HUES64 (cell line): ENCODE data around the gene POC1A.

ENCODE experiments used
- H3K27ac ChIP-seq: 2 replicates; pipeline ENCODE4 v1.7.0; 2013; ENCODE audit warnings: low read depth, low read length, inconsistent platforms
- H3K27me3 ChIP-seq: 2 replicates; pipeline ENCODE4 v1.6.1; 2013; ENCODE audit warnings: mild to moderate bottlenecking, low read length; ENCODE audit not compliant: insufficient read depth
- H3K36me3 ChIP-seq: 2 replicates; pipeline ENCODE4 v1.6.1; 2013; ENCODE audit warnings: mild to moderate bottlenecking, low read length; ENCODE audit not compliant: insufficient read depth
- H3K4me1 ChIP-seq: 2 replicates; pipeline ENCODE4 v1.6.1; 2013; ENCODE audit warnings: mild to moderate bottlenecking, low read length, moderate library complexity; ENCODE audit not compliant: insufficient read depth
- H3K4me3 ChIP-seq: 2 replicates; pipeline ENCODE4 v1.5.1; 2013; ENCODE audit warnings: mild to moderate bottlenecking, low read length, moderate library complexity
- H3K9ac ChIP-seq: 2 replicates; pipeline ENCODE4 v1.6.1; 2013; ENCODE audit warnings: mild to moderate bottlenecking, low read depth, low read length
- H3K9me3 ChIP-seq: 2 replicates; pipeline ENCODE4 v1.6.1; 2013; ENCODE audit warnings: low read depth, low read length; ENCODE audit not compliant: insufficient read depth
- WGBS: fragments of 150-250, 120-280 bp; methylation state at CpG from one replicate; pipeline ENCODE4 v1.1.7; 2013; ENCODE audit warnings: missing lambda C conversion rate; 5-methylcytosine and 5-hydroxymethylcytosine counted together

POC1A gene

DNA sequence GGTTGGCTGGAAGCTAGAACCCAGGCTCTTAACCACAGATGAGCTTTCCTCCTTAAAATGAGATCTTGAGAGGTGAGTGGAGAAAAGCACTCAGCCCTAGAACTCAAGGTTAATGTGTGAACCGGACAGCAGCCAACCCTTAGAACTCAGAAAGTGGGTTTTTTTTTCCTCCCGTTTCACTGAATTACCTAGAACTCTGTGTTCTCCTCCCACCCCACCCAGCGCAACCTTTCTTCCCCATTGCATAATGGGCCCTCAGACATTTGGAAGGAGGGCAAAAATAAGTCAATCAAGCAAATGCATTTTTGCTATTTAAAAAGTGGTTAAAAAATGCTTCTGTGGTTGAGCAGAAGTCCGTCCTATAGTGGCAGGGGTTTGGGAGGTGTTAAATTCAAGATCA lies 36.7 kb downstream of the POC1A start:
- no peaks in the 10 kb centered on the region for H3K9me3 ChIP-seq
- no peaks in the 10 kb centered on the region for H3K4me1 ChIP-seq
- H3K27ac ChIP-seq = no peak overlapping the region
- peaks cover 49% of the 10 kb centered on the region for H3K36me3 ChIP-seq
- no peaks in the 10 kb centered on the region for H3K27me3 ChIP-seq
- no peak overlapping the region for H3K9ac ChIP-seq
- 91% methylated on average over 4 of the region's 4 CpGs for WGBS
- no peak overlapping the region for H3K4me3 ChIP-seq

GRCh38 chr3:52112056-52112455 lies 42.2 kb downstream of the POC1A start:
- Histone ChIP-seq H3K4me1 (no peaks in the 10 kb centered on the region), H3K4me3 (no peak overlapping the region), H3K9ac (no peak overlapping the region), H3K27ac (no peak overlapping the region), H3K27me3 (no peaks in the 10 kb centered on the region), H3K9me3 (no peaks in the 10 kb centered on the region), H3K36me3 (peaks cover 23% of the 10 kb centered on the region)
- 95% methylated on average over 6 of the region's 6 CpGs for WGBS

DNA sequence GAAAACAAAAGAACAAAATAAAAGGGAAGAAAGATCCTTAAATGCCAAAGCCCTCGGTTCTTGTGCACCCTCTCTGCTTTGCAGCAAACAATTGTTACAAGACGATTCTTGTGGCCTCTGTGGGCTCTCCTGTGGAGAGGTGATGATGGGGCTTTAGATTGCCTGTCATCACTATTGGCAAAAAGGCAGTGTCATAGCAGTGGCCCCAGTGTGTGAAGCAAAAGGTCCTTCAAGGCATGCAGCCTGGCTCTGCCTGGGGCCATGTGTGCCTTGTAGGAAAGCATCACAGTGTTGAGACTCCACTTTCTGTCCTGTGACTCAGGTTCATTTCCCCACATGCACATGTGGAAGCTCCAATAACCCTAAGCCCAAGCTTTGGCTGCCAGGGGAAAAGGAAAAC lies 43.7 kb downstream of the POC1A start:
- Histone ChIP-seq H3K27me3 (no peaks in the 10 kb centered on the region), H3K9ac (no peak overlapping the region), H3K9me3 (no peaks in the 10 kb centered on the region), H3K4me3 (no peak overlapping the region), H3K36me3 (peaks cover 21% of the 10 kb centered on the region; the same call in 1 of the 2 replicates), H3K4me1 (no peaks in the 10 kb centered on the region), H3K27ac (no peak overlapping the region)
- WGBS = 94% methylated on average over 2 of the region's 2 CpGs

DNA sequence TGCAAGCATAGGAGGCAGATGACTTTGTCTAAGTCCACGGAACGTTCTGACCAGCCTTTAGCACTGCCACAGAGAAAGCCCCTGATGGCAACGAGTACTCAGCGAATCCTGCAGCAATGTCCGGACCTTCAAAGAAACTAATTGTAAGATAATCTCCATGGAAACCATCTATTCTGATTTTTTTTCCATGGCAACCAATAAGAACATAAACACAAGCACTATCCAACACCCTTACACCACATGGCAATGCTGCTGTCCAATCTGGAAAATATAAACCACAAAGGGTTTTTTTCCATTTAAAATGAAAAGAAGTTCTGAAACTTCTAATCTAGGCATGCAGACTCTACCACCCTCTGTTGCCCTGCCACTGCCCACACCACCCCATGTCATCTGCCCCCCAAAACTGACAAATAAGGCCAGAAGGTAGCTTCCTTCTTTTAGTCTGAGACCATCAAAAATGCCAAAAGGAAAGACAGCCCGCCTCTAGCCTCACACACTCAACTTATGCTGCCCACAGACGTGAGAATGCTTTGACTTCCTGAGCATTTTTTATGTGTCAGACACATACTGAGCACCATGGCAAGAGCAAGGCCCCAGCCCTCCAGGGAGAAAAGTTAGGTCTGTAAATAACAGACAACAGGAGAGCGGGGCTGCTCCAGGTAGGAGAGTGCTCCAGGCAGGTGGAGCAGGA lies 44.5 kb downstream of the POC1A start:
- no peak overlapping the region for H3K4me3 ChIP-seq
- H3K9me3 ChIP-seq = no peaks in the 10 kb centered on the region
- no peak overlapping the region for H3K27ac ChIP-seq
- H3K9ac ChIP-seq = no peak overlapping the region
- 95% methylated on average over 8 of the region's 8 CpGs for WGBS
- no peaks in the 10 kb centered on the region for H3K4me1 ChIP-seq
- H3K27me3 ChIP-seq = no peaks in the 10 kb centered on the region
- peaks cover 19% of the 10 kb centered on the region; the same call in 1 of the 2 replicates for H3K36me3 ChIP-seq

DNA sequence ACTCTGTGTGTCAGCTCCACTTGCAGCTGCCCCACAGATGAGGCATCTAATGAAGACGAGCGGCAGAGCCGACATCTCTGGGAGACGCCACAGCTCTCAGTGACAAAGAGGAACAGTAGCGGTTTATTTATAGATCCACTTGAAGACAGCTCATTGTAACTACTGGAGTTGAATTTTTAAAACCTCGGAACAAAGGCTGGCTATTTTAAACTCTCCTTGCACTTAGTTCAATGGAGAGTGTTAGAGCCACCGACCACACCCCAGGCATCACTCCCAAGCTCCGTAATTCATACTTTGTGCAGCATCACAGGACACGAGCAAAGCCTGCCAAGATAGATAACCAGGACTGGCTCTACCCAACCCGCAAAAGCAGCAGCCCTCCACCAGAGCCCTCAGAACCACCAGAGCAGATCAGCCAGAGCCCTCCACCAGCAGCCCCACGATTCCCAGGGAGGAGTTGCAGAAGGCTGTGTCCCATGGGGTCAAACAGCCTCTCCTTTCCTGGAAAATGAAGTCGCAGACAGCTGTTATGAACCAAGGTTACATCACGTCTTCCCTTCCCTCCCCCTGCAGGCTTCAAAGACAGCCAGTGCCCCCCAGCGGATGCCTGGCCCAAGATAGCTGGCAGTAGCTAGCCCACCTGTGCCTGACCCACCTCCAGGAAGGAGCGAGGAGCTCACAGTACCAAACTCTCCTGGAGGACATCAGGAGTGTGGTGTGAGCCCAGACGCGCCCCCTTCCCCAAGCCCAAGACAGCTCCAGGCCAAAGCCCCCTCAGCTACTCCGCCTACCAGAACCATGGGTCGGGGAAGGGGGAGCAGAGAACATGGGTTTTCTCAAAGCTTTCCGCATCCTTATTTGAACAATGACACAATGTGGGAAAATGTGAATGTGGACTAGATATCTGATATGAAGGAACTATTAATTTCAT lies 45.7 kb downstream of the POC1A start:
- no peak overlapping the region for H3K9ac ChIP-seq
- H3K4me3 ChIP-seq = no peak overlapping the region
- no peaks in the 10 kb centered on the region for H3K27me3 ChIP-seq
- no peaks in the 10 kb centered on the region for H3K4me1 ChIP-seq
- no peak overlapping the region for H3K27ac ChIP-seq
- 92% methylated on average over 20 of the region's 20 CpGs for WGBS
- H3K36me3 ChIP-seq = peaks cover 19% of the 10 kb centered on the region; the same call in 1 of the 2 replicates
- no peaks in the 10 kb centered on the region for H3K9me3 ChIP-seq

DNA sequence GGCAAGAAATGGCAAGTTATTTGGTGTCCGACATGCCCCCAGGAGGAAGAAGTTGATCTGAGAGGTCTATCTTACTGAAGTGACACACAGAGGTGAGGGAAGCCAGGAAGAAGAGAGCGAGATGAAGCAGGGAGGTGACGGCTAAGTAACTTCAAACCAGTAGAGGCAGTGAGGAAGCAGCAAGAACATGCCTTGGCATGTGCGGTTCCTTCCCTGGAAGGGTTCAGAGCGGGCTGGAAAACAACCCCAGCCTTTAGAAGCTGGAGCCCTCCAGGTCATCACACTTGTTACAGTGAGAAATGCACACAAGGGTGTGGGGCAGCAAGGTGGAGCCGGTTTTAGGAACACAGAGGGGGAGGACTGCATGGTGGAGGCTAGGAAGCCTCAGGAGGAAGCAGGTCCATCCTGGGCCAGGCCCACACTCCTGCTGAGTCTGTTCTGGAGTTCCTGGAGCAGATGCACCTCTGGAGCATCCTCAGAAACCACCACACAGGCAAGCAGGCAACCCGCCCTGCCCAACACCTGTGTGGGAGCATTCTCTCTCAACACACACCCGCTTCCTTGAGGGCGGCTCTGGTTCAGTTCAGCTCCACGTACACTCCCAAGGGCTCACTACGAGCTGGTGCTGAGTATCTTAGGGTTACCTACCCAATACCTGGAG lies 47.1 kb downstream of the POC1A start:
- no peak overlapping the region for H3K4me3 ChIP-seq
- peaks cover 25% of the 10 kb centered on the region for H3K36me3 ChIP-seq
- 93% methylated on average over 11 of the region's 11 CpGs for WGBS
- H3K9me3 ChIP-seq = peaks cover 9% of the 10 kb centered on the region; the same call in 1 of the 2 replicates
- no peaks in the 10 kb centered on the region for H3K4me1 ChIP-seq
- H3K9ac ChIP-seq = no peak overlapping the region
- no peak overlapping the region for H3K27ac ChIP-seq
- no peaks in the 10 kb centered on the region for H3K27me3 ChIP-seq

- H3K9ac ChIP-seq = no peak overlapping the region
- H3K9me3 ChIP-seq = peaks cover 16% of the 10 kb centered on the region; the same call in 1 of the 2 replicates
- no peak overlapping the region for H3K27ac ChIP-seq
- no peaks in the 10 kb centered on the region for H3K27me3 ChIP-seq
- WGBS = 95% methylated on average over 10 of the region's 10 CpGs
- no peaks in the 10 kb centered on the region for H3K4me1 ChIP-seq
- H3K4me3 ChIP-seq = no peak overlapping the region
- peaks cover 25% of the 10 kb centered on the region for H3K36me3 ChIP-seq
These were observed 49.3 kb downstream of the POC1A start for GRCh38 chr3:52104684-52105640.

- Histone ChIP-seq H3K9ac (no peak overlapping the region), H3K27ac (no peak overlapping the region), H3K36me3 (peaks cover 19% of the 10 kb centered on the region), H3K9me3 (peaks cover 16% of the 10 kb centered on the region; the same call in 1 of the 2 replicates), H3K4me3 (no peak overlapping the region), H3K27me3 (no peaks in the 10 kb centered on the region), H3K4me1 (no peaks in the 10 kb centered on the region)
- 90% methylated on average over 4 of the region's 4 CpGs for WGBS
These were observed 51.3 kb downstream of the POC1A start for GRCh38 chr3:52102934-52103333.

GRCh38 chr3:52099001-52099401 lies 55.2 kb downstream of the POC1A start:
- Histone ChIP-seq H3K4me3 (no peak overlapping the region), H3K4me1 (no peaks in the 10 kb centered on the region), H3K36me3 (peaks cover 40% of the 10 kb centered on the region), H3K27ac (no peak overlapping the region), H3K9me3 (peaks cover 16% of the 10 kb centered on the region; the same call in 1 of the 2 replicates), H3K27me3 (no peaks in the 10 kb centered on the region), H3K9ac (no peak overlapping the region)
- 81% methylated on average over 3 of the region's 3 CpGs for WGBS

GRCh38 chr3:52097851-52098507 lies 56.2 kb downstream of the POC1A start:
- Histone ChIP-seq H3K4me1 (no peaks in the 10 kb centered on the region), H3K27me3 (no peaks in the 10 kb centered on the region), H3K27ac (no peak overlapping the region), H3K9ac (no peak overlapping the region), H3K9me3 (peaks cover 16% of the 10 kb centered on the region; the same call in 1 of the 2 replicates), H3K4me3 (no peak overlapping the region), H3K36me3 (peaks cover 39% of the 10 kb centered on the region)
- WGBS = 93% methylated on average over 2 of the region's 2 CpGs
